Central memory CD8-positive, alpha-beta T cell (primary cell): Measurements from ENCODE around the gene NDUFB4.
A peak's percentile ranks its signal among the peaks of the same experiment; 100 is the strongest.

Source experiments
- ATAC-seq: fragments of 150-1000 bp; cut with Tn5 transposase; replicated peaks from 2 replicates; pipeline ENCODE4 v1.10.0; 2022; ENCODE audit warnings: mild to moderate bottlenecking, moderate FRiP score, moderate number of reproducible peaks; ENCODE audit not compliant: poor library complexity, severe bottlenecking; ENCODE audit errors: extremely low read depth
- DNase-seq, 2 donors: peaks; one replicate each; pipeline ENCODE4 v3.0.0; 2021; ENCODE audit warnings: low spot score in 2 of 2
- H3K27ac Mint-ChIP-seq: one replicate; pipeline ENCODE4 v1.8.0; 2022; ENCODE audit warnings: low read depth, mild to moderate bottlenecking, moderate library complexity, mixed read lengths
- H3K27me3 Mint-ChIP-seq: one replicate; pipeline ENCODE4 v1.8.0; 2022; ENCODE audit warnings: mixed read lengths
- H3K36me3 Mint-ChIP-seq: one replicate; pipeline ENCODE4 v1.8.0; 2022; ENCODE audit warnings: mild to moderate bottlenecking, moderate library complexity, mixed read lengths; ENCODE audit not compliant: insufficient read depth
- H3K4me1 Mint-ChIP-seq: one replicate; pipeline ENCODE4 v1.8.0; 2022; ENCODE audit warnings: mixed read lengths
- H3K4me3 Mint-ChIP-seq: one replicate; pipeline ENCODE4 v1.8.0; 2022; ENCODE audit warnings: mild to moderate bottlenecking, moderate library complexity, mixed read lengths
- H3K9me3 Mint-ChIP-seq: one replicate; pipeline ENCODE4 v1.8.0; 2022; ENCODE audit warnings: mixed read lengths

NDUFB4 gene

GRCh38 chr3:120596116-120596852, at the start of gene NDUFB4:
Gene NDUFB4, plus strand, starts transcription at chr3:120596336. Its CDS starts 24 bp downstream, at chr3:120596360.
- Mint-ChIP-seq H3K27ac (no peak within 1 kb of the TSS), H3K4me1 (peaks cover 6% of the 10 kb centered on the region), H3K9me3 (no peaks in the 10 kb centered on the region), H3K4me3 (no peak within 1 kb of the TSS), H3K27me3 (no peaks in the 10 kb centered on the region), H3K36me3 (peaks cover 18% of the 10 kb centered on the region)
- DNase-seq (peak; percentile 83), ATAC-seq (peak; percentile 96)

GRCh38 chr3:120550546-120550945, 45.6 kb upstream of the NDUFB4 start:
- no peak for DNase-seq
- Mint-ChIP-seq H3K27ac (no peak overlapping the region), H3K36me3 (no peaks in the 10 kb centered on the region), H3K9me3 (no peaks in the 10 kb centered on the region), H3K27me3 (peaks cover 36% of the 10 kb centered on the region), H3K4me1 (no peaks in the 10 kb centered on the region), H3K4me3 (no peak overlapping the region)
- ATAC-seq, result no peak

GRCh38 chr3:120552184-120553172, 43.7 kb upstream of the NDUFB4 start:
- Mint-ChIP-seq H3K9me3 (no peaks in the 10 kb centered on the region), H3K27me3 (peaks cover 17% of the 10 kb centered on the region), H3K36me3 (no peaks in the 10 kb centered on the region), H3K4me1 (no peaks in the 10 kb centered on the region), H3K4me3 (no peak overlapping the region), H3K27ac (no peak overlapping the region)
- no peak for DNase-seq
- no peak for ATAC-seq

GRCh38 chr3:120554812-120555606, 41.1 kb upstream of the NDUFB4 start:
- no peaks in the 10 kb centered on the region for H3K9me3 Mint-ChIP-seq
- peaks cover 12% of the 10 kb centered on the region for H3K36me3 Mint-ChIP-seq
- H3K27me3 Mint-ChIP-seq, result no peaks in the 10 kb centered on the region
- H3K27ac Mint-ChIP-seq, result no peak overlapping the region
- no peak overlapping the region for H3K4me3 Mint-ChIP-seq
- DNase-seq (no peak), ATAC-seq (no peak)
- H3K4me1 Mint-ChIP-seq, result peaks cover 13% of the 10 kb centered on the region

GRCh38 chr3:120555657-120556509, 40.3 kb upstream of the NDUFB4 start:
- Mint-ChIP-seq H3K4me3 (no peak overlapping the region), H3K9me3 (no peaks in the 10 kb centered on the region), H3K27me3 (no peaks in the 10 kb centered on the region), H3K4me1 (peaks cover 13% of the 10 kb centered on the region), H3K36me3 (peaks cover 12% of the 10 kb centered on the region), H3K27ac (no peak overlapping the region)
- DNase-seq, result no peak
- no peak for ATAC-seq

- peak overlapping the region; percentile 22 for H3K27ac Mint-ChIP-seq
- ATAC-seq (no peak), DNase-seq (no peak)
- H3K4me1 Mint-ChIP-seq, result peaks cover 13% of the 10 kb centered on the region
- no peaks in the 10 kb centered on the region for H3K9me3 Mint-ChIP-seq
- peaks cover 12% of the 10 kb centered on the region for H3K36me3 Mint-ChIP-seq
- no peak overlapping the region for H3K4me3 Mint-ChIP-seq
- peaks cover 8% of the 10 kb centered on the region for H3K27me3 Mint-ChIP-seq
These were observed 39.0 kb upstream of the NDUFB4 start for GRCh38 chr3:120557115-120557514.

GRCh38 chr3:120558771-120559241, 37.3 kb upstream of the NDUFB4 start:
- H3K4me1 Mint-ChIP-seq, result peaks cover 13% of the 10 kb centered on the region
- DNase-seq (peak; percentile 87 to 90), ATAC-seq (peak; percentile 88)
- peak overlapping the region; percentile 65 for H3K4me3 Mint-ChIP-seq
- peaks cover 12% of the 10 kb centered on the region for H3K36me3 Mint-ChIP-seq
- H3K27me3 Mint-ChIP-seq, result peaks cover 10% of the 10 kb centered on the region
- no peaks in the 10 kb centered on the region for H3K9me3 Mint-ChIP-seq
- H3K27ac Mint-ChIP-seq, result peak overlapping the region; percentile 80

- H3K4me3 Mint-ChIP-seq, result peak overlapping the region; percentile 65
- peaks cover 10% of the 10 kb centered on the region for H3K27me3 Mint-ChIP-seq
- H3K27ac Mint-ChIP-seq, result peak overlapping the region; percentile 80
- peaks cover 13% of the 10 kb centered on the region for H3K4me1 Mint-ChIP-seq
- ATAC-seq, result peak; percentile 17
- H3K9me3 Mint-ChIP-seq, result no peaks in the 10 kb centered on the region
- peaks cover 12% of the 10 kb centered on the region for H3K36me3 Mint-ChIP-seq
- DNase-seq, result no peak
These were observed 36.7 kb upstream of the NDUFB4 start for GRCh38 chr3:120559242-120560061.

- Mint-ChIP-seq H3K4me3 (no peak overlapping the region), H3K4me1 (peaks cover 13% of the 10 kb centered on the region), H3K27me3 (peaks cover 10% of the 10 kb centered on the region), H3K27ac (peak overlapping the region; percentile 14), H3K36me3 (peaks cover 12% of the 10 kb centered on the region), H3K9me3 (no peaks in the 10 kb centered on the region)
- DNase-seq (no peak), ATAC-seq (no peak)
These were observed 35.6 kb upstream of the NDUFB4 start for GRCh38 chr3:120560304-120561250.
